ENCODE results near the gene COL8A2.

The COL8A2 gene

DNA sequence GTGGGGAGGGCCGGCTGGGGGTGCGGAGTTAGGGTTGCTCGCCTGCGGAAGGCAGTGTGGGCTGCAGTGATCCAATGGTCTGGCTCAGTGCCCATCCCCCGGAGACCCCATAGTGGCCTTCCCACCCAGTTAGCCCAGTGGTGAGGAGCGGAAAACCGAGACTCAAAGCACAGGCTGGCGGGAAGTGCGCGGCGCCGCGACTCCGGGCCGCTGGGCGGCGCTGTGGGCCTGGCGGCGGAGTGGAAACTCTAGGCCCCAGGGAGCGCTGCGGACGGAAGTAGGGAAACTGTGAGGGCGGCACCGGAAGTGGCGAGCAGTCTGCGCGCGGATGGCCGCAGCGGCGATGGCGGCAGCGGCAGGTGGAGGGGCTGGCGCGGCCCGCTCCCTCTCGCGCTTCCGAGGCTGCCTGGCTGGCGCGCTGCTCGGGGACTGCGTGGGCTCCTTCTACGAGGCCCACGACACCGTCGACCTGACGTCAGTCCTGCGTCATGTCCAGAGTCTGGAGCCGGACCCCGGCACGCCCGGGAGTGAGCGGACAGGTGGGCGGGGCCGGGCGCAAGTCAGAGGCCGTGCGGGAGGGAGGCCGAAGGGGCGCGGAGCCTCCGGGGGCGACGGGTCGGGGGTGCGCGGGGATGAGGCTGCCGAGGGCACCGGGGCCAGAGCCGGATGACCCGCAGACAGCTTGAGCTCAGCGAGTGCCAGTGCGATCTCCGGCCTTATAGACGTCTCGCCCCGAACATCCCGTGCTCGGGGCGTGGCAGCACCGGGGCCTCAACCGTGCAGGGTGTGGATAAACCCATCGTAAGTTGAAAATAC, 36.2 kb downstream of the COL8A2 start, which contains the start of gene ADPRS:
TSS of gene ADPRS (plus strand) at position 316 of the 816 bp plus-strand sequence. CDS start at position 329, 13 bp downstream.
- DNase-seq = peak; percentile 59

DNA sequence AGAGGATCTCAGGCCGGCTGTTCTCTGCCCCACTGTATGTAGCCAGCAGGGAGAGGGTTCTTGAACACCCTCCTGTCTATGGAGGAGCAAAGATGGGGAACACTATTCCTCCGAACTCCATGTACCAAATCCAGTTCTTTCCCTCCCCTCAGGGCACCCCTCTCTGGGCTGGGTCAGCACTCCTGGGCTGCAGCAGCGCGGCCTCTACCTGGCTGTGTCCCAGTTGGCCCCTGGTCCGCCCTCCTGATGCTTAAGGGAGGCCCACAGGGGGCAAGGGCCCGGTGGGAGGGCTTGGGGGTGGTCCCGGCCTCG, 36.8 kb downstream of the COL8A2 start:
- no peak for DNase-seq

- no peak for DNase-seq
Observed at GRCh38 chr1:36087233-36088123, 37.5 kb downstream of the COL8A2 start.

GRCh38 chr1:36086529-36087232, 38.3 kb downstream of the COL8A2 start:
- DNase-seq = no peak

DNA sequence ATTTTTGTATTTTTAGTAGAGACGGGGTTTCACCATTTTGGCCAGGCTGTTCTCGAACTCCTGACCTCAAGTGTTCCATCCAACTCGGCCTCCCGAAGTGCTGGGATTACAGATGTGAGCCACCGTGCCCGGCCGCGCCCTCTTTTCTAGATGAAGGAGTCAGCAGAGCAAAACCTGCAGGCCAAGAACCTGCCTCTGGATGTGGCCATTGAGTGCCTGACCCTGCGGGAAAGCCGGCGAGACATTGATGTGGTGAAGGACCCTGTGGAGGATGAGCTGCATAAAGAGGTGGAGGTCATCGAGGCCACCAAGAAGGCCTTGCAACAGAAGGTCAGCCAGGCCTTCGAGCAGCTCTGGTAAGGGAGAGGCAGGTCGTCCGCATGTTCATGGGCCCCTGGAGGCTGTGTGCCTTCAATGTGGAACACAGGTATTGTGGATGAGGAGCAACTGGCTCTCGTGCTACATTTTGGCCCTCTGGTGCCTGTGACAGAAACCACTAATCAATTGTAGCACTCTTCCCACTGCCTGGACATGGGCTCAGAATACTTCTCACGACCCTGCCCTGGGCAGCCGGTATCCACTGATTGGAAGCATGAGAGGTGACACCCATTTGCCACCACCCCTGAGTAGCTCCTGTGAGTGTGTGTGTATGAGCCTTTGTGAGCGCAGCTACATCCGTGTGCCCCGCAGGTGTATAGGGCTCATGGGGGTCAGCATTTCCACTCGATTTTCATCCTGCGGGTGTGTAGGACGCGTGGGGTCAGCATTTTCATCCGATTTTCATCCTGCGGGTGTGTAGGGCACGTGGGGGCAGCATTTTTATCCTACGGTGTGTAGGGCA, 39.1 kb downstream of the COL8A2 start:
- DNase-seq = no peak

- no peak for DNase-seq
Observed at GRCh38 chr1:36085126-36085525, 39.9 kb downstream of the COL8A2 start.

DNA sequence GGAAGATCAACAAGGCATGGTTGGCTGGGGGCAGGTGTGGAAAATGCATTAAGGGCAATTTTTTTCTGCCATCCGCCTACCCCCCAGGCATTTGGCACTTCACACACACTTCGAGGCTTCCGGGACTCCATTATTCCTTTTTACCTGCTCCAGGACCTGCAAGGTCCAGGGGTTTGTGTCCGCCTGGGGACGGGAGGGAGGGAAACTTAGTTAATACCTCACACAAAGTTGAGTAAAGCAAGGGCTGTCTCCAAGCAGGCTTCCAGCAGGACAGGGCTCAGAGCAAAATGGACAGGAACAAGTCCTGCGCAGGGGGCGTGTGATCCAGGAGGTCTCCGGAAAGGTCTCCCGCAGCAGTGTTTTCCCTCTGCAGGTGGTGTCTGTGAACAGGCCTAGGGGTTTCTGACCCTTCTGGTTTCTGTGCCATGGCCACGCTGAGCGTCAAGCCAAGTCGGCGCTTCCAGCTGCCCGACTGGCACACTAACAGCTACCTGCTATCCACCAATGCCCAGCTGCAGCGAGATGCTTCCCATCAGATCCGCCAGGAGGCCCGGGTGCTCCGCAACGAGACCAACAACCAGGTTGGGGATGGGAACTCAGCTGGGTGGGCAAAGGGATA, 40.4 kb downstream of the COL8A2 start:
- no peak for DNase-seq

GRCh38 chr1:36083635-36084496, 41.2 kb downstream of the COL8A2 start, which contains the start of gene TEKT2:
TSS of gene TEKT2 (plus strand) at chr1:36084094. CDS start at chr1:36084922, 828 bp downstream.
- peak; percentile 6 for DNase-seq

DNA sequence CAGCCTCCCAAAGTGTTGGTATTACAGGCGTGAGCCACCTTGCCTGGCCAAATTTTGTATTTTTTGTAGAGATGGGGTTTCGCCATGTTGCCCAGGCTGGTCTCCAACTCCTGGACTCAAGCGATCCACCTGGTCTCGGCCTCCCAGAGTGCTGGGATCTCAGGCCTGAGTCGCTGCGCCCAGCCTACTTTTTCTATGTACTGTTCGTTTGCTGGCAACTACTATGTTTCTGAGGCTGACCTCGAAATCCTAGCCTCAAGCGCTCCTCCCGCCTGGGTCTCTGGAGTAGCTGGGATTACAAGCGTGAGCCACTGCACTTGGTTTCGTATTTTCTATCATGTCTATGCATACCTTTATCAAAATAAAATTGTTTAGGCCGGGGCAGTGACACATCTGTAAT, 41.8 kb downstream of the COL8A2 start:
- DNase-seq = no peak

- DNase-seq = no peak
Observed at GRCh38 chr1:36081926-36082485, 43.0 kb downstream of the COL8A2 start.

DNA sequence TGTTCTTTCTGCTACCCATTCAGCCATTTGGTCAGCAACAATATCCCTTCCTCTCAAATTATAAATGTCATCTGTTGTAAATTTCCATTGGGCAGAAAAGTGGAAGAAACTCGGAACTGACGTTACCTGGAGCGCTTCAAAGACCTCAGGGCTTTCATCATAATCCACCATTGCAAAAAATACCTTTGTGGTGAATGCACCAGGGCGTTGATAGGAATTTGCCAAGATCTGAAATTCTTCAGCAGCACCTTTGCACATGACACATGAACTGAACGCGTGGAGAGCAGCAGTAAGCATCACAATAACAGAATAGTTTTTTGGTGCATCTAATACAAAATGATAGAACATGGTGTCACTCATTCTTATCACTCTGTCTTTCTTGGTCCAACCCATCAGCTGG, 44.2 kb downstream of the COL8A2 start:
- DNase-seq = no peak

- no peak for DNase-seq
Observed at GRCh38 chr1:36080236-36080635, 44.8 kb downstream of the COL8A2 start.

- DNase-seq = no peak
Observed at GRCh38 chr1:36076979-36077573, 47.9 kb downstream of the COL8A2 start.

DNA sequence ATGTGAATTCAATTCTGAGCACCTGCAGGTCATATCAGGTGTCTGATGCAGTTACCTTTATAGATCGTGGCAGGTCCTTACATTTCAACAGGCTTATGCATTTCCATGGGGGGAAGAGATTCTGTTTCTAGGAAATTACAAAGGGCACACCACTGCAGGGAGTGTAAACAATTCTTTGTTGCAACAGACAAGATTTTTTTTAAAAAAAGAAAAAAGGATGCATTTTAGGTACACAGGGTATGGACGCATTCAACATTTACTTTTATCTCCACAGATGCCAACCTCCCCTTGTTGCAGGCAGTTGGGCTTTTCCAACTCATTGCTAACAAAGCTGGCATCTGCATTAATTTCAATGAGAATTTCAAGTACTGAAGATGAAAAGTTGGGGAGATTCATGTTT, 54.7 kb downstream of the COL8A2 start:
- no peak for DNase-seq

DNA sequence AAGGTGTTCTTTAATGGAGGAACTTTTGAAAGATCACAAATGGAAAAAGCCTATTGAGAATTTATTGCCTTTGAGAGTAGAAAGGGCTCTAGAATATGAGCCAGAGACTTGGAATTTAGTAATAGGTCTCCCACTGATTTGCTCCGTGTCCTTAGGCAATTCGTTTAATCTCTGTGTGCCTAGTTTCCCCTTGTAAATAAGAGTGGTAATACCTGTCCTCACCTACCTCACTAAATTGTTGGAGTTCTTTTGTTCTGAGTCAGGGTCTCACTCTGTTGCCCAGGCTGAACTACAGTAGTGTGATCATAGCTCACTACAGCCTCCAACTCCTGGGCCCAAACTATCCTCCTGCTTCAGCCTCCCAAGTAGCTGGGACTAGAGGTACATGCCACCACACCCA, 56.2 kb downstream of the COL8A2 start:
- DNase-seq = no peak

GRCh38 chr1:36067871-36068270, 57.2 kb downstream of the COL8A2 start:
- DNase-seq = no peak

- no peak for DNase-seq
Observed at GRCh38 chr1:36062315-36062714, 62.7 kb downstream of the COL8A2 start.

- no peak for DNase-seq
Observed at GRCh38 chr1:36055706-36056105, 69.3 kb downstream of the COL8A2 start.

GRCh38 chr1:36053978-36054377, 71.0 kb downstream of the COL8A2 start:
- no peak for DNase-seq

DNA sequence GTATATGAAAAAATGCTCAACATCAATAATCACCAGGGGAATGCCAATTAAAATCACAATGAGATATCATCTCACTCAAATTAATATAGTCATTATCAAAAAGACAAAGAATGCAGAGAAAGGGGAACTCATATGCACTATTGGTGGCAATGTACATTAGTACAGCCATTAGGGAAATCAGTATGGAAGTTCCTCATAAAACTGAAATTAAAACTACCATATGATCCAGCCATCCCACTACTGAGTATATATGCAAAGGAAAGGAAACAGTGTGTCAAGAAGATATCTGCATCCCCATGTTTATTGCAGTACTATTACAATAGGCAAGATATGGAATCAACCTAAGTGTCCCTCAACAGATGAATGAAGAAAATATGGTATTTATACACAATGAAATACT, 73.2 kb downstream of the COL8A2 start:
- DNase-seq = no peak

Measured in NCI-H1694 treated with DMSO at 0.1 percent for 48 hours (cell line).